ENCODE measurements around the gene CELF3.

The CELF3 gene

DNA sequence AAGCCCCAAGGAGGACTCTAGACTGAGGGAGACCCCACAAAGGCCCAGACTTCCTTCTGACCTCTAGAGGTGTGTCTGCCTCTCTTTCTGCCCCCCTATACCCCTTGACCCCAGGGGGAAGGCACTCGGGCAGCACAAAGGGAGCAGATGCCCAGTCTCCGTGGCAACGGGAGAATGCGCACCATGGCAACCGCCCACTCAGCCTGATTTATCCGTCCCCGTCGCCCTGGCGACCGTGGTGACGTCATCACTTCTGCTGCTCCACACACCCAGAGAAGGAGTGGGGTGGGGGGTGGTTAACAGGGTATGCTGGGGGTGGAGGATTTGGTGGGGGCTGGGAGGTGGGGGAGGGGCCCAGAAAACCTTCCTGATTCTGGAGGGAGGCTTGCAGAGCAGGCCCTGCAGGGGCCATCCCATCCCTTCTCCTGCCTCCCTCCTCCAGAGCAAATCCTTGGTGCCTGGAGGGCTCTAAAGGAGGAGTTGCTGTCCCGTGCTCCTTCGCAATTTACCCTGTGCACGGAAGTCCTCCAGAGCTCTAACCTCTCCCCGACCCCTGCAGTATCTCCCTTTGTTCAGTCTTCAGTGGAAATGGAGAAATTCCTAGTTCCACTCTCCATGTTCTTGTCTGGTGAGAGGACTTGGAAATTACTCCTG is 6.3 kb downstream of the CELF3 start:
- ChIA-PET CTCF (no interaction called here), POLR2A (no interaction called here)
- TF ChIP-seq, protein P1, sequence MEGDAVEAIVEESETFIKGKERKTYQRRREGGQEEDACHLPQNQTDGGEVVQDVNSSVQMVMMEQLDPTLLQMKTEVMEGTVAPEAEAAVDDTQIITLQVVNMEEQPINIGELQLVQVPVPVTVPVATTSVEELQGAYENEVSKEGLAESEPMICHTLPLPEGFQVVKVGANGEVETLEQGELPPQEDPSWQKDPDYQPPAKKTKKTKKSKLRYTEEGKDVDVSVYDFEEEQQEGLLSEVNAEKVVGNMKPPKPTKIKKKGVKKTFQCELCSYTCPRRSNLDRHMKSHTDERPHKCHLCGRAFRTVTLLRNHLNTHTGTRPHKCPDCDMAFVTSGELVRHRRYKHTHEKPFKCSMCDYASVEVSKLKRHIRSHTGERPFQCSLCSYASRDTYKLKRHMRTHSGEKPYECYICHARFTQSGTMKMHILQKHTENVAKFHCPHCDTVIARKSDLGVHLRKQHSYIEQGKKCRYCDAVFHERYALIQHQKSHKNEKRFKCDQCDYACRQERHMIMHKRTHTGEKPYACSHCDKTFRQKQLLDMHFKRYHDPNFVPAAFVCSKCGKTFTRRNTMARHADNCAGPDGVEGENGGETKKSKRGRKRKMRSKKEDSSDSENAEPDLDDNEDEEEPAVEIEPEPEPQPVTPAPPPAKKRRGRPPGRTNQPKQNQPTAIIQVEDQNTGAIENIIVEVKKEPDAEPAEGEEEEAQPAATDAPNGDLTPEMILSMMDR (IDR thresholded peaks at IDR 0.05; ENCODE audit: control extremely low read depth, extremely low read depth, low read depth, missing control alignments), result no peak
- no peak for DNase-seq (ENCODE audit: extremely low spot score)

DNA sequence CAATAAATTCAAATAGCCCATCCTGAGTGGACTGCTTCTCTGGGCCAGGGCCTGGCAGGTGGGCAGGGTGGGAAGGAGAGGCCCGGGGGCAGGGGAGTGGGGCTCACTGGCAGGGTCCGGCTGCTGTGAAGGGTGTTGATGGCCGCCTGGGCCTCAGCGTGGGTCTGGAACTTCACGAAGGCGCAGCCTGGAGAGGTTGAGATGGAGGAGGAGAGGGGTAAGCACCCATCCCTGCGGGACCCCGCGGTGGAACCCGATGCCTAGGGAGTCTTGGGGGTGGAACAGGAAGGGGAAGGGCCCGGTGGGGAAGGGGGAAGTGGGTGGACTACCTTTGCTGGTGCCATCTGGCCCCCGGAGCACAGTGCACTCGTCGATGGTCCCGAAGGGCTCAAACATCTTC is 7.7 kb downstream of the CELF3 start:
- POLR2A ChIA-PET, result interaction anchor here (0.5 kb wide), 1 partner anchor 12 kb away, joined by 3 read pairs; no protein-coding TSS in a partner anchor
- TF ChIP-seq, protein P1 (IDR thresholded peaks at IDR 0.05; ENCODE audit: control extremely low read depth, extremely low read depth, low read depth, missing control alignments), result no peak
- DNase-seq (ENCODE audit: extremely low spot score), result no peak
- CTCF ChIA-PET, result no interaction called here

DNA sequence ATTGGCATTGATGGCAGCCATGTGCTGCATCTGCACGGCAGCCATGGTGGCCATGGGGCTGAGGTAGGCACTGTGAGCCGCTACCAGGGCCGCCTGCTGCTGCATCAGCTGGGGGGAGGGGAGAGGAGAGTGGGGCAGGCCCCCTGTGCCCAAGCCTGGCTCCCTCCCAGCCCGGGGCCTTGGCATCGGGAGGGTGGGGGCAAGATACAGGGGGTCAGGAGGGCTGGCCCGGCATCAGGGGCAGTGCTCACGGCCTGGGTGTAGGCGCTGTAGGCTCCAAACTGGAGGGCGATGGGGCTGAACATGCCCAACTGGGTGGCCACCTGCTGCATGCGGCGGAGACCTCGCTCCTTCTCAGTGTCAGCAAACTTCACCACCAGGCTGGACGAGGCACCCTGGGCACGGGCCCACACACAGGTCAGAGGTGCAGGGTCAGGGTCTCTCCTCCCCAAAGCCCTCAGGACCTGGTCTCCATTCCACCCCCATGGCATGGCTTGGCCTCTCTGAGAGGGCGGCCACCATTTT is 9.0 kb downstream of the CELF3 start:
- CTCF ChIA-PET, result no interaction called here
- DNase-seq (ENCODE audit: extremely low spot score), result no peak
- TF ChIP-seq, protein P1 (IDR thresholded peaks at IDR 0.05; ENCODE audit: control extremely low read depth, extremely low read depth, low read depth, missing control alignments), result no peak
- POLR2A ChIA-PET, result no interaction called here

DNA sequence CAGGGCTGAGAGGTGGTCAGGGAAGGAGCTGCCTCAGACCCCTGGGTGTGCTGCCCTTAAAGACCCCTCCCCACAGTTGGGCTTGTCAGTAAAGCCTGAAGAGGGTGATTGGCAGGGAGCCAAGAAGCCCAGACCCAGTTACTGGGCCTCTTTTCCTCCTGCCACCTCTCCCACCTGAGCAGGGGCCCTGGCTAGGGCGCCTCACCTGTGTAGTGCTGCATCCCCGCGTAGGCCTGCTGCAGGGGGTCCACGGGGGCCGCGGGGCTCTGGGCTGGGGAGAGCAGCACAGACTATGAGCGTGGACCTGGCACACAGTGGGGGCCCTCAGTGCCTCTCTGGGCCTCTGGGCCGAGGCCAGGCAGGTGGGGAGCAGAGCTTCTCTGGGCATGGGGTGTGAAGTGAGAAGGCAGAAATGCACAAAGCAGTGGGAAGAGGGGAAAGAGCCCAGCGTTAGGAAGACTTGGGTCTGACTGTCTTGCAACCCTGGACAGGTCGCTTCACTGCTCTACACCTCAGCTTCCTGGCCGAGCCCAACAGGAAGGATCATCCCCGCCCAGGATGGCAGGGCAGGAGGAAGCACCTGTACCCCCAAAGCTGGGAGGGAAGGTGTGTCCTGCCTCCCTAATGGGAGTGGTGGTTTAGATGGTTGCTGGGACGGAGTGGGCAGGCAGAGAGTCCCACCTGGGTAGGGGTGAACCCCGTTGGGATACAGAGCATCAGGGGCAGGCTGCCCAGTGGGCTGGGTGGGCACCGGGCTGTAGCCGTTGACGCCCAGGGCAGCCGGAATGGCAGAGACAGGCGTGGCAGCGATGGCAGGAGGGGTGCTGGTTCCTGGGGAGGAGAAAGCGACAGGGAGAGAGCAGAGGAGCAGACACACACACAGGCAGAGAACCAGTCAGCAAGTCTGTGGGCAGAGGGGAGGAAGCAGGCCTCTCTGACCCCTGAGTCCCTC is 9.9 kb downstream of the CELF3 start:
- ChIA-PET POLR2A (no interaction called here), CTCF (no interaction called here)
- TF ChIP-seq, protein P1 (IDR thresholded peaks at IDR 0.05; ENCODE audit: control extremely low read depth, extremely low read depth, low read depth, missing control alignments), result no peak
- no peak for DNase-seq (ENCODE audit: extremely low spot score)

DNA sequence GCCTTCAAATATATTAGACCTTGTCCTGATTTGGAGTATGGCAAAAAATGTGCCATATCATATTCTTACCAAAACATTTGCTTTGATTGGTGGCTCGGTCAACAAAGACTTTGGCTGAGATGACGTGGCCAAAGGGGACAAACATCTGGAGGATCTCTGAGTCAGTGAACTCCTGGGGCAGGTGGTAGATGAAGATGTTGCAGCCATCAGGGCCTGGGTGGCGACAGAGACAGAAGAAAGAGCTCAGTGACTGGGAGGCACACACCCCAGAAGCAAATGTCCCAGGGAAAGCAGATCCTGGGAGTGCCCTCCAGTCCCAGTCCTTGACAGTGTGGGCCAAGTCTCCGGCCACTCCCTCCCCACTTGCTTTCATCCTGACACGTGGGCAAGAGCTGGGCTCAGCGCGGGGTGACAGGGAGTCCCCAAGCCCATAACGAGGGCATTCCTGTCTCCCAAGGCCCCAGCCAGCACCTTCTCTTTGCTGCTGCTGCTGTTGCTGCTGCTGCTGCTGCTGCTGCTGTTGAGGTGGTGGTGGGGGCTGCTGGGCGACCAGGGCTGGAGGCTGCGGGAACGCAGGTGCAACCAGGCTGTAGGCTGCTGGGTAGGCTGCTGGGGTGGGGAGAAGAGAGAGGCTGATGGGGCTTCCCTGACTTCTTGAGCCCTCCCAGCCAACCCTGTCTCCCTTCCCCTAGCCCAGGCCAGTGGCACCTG is 10.7 kb downstream of the CELF3 start:
- no peak for DNase-seq (ENCODE audit: extremely low spot score)
- ChIA-PET CTCF (interaction anchor here (0.9 to 1.3 kb wide), 3 partner anchors 8 to 28 kb away, joined by 3 to 4 read pairs (median 4); no protein-coding TSS in a partner anchor), POLR2A (no interaction called here)
- TF ChIP-seq, protein P1 (IDR thresholded peaks at IDR 0.05; ENCODE audit: control extremely low read depth, extremely low read depth, low read depth, missing control alignments), result no peak

DNA sequence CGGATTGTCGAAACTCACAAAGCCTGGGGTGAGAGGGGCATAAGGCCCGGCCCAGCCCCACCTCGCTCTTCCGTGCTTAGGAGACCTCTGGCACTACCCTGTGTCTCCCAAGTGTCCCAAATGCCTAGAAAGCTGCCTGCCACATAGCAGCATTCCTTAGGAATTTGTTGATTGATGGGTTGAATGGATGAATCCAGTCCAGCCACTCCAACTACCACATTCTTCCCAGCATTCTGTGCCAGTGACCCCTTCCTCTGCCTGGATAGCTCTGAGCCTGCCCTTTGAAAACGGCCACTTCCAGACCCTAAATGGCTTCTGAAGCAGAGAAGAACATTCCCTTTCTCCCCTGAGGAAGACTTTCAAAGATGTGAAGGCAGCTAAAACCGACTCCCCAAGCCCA is 11.5 kb downstream of the CELF3 start:
- ChIA-PET POLR2A (no interaction called here), CTCF (interaction anchor here (0.9 to 1.3 kb wide), 3 partner anchors 9 to 29 kb away, joined by 3 to 4 read pairs (median 4); no protein-coding TSS in a partner anchor)
- no peak for DNase-seq (ENCODE audit: extremely low spot score)
- TF ChIP-seq, protein P1 (IDR thresholded peaks at IDR 0.05; ENCODE audit: control extremely low read depth, extremely low read depth, low read depth, missing control alignments), result no peak
